Measurements from ENCODE around the gene APBB1. TPM values are rescaled to one million over a fixed set of nuclear protein-coding genes. Genes with fewer than 3 reads are reported as not detected.

The APBB1 gene
- total RNA-seq, 4 donors from 2014 or later, result 17.0 to 24.1 (median 21.4) TPM

GRCh38 chr11:6377902-6378639 is 40.8 kb downstream of the APBB1 start:
- TF ChIP-seq CTCF (IDR thresholded peaks at IDR 0.05; ENCODE audit: low read depth), result no peak

GRCh38 chr11:6371825-6372224 is 47.1 kb downstream of the APBB1 start:
- TF ChIP-seq CTCF (IDR thresholded peaks at IDR 0.05; ENCODE audit: low read depth), result no peak

- TF ChIP-seq CTCF (IDR thresholded peaks at IDR 0.05; ENCODE audit: low read depth), result no peak
Observed at GRCh38 chr11:6365659-6366058, 53.2 kb downstream of the APBB1 start.

GRCh38 chr11:6362873-6363678 is 55.8 kb downstream of the APBB1 start:
- TF ChIP-seq CTCF (IDR thresholded peaks at IDR 0.05; ENCODE audit: low read depth), result no peak

- no peak for TF ChIP-seq CTCF (IDR thresholded peaks at IDR 0.05; ENCODE audit: low read depth)
Observed at GRCh38 chr11:6362185-6362872, 56.6 kb downstream of the APBB1 start.

GRCh38 chr11:6360183-6360582 is 58.7 kb downstream of the APBB1 start:
- no peak for TF ChIP-seq CTCF (IDR thresholded peaks at IDR 0.05; ENCODE audit: low read depth)

GRCh38 chr11:6357222-6357621 is 61.7 kb downstream of the APBB1 start:
- no peak for TF ChIP-seq CTCF (IDR thresholded peaks at IDR 0.05; ENCODE audit: low read depth)
